Endothelial cell of umbilical vein (primary cell): ENCODE data around the gene GGT6. TPM values are rescaled to one million over a fixed set of nuclear protein-coding genes. Genes with fewer than 3 reads are reported as not detected.

Source experiments
- BruUV-seq: library from RNA; stranded (reverse); fragments of 400-500 nt; replicated peaks from 2 replicates; lab custom pipeline; 2021; lab: Mats Ljungman, UMichigan
- CTCF ChIA-PET: fragments of 300-600, 350-600 bp; sonication (Branson Sonifier 250); formaldehyde crosslinking; loops from one replicate; lab custom pipeline; 2021; ENCODE audit warnings: antibody characterized with exemption, inconsistent platforms; lab: Charles Lee
- POLR2A ChIA-PET: fragments of 300-600, 350-600 bp; sonication (Branson Sonifier 250); formaldehyde crosslinking; loops from one replicate; lab custom pipeline; 2021; ENCODE audit warnings: antibody characterized with exemption, inconsistent platforms; lab: Charles Lee
- DNase-seq: peaks from one replicate; pipeline ENCODE4 v3.0.0-alpha.2; 2011; ENCODE audit warnings: low read depth, low spot score
- FAIRE-seq: peaks from 2 replicates; lab custom pipeline; 2011; peaks lifted over from hg19 to GRCh38; lab: Jason Lieb, UNC
- H2AFZ ChIP-seq: 2 replicates; pipeline ENCODE4 v1.6.0; 2012; ENCODE audit warnings: low read depth, low read length, control low read depth, inconsistent platforms
- H3K27ac ChIP-seq: 2 replicates; pipeline ENCODE4 v1.5.1; 2011; ENCODE audit warnings: low read depth, mild to moderate bottlenecking, control low read depth, low read length, moderate library complexity; ENCODE audit not compliant: insufficient read depth
- H3K27me3 ChIP-seq, 2 experiments: 2 replicates each; pipeline versions ENCODE4 v1.6.0 to v1.6.1; 2011; ENCODE audit warnings: low read length in 2 of 2, mixed read lengths in 1 of 2; ENCODE audit not compliant: control insufficient read depth in 2 of 2, insufficient read depth in 2 of 2
- H3K36me3 ChIP-seq, 2 experiments: 2 replicates in 1 of 2; 3 replicates in 1 of 2; pipeline ENCODE4 v1.5.1; 2011; ENCODE audit warnings: low read length in 2 of 2, mild to moderate bottlenecking in 1 of 2, moderate library complexity in 1 of 2; ENCODE audit not compliant: control insufficient read depth in 2 of 2, insufficient read depth in 2 of 2; ENCODE audit errors: extremely low read depth in 1 of 2
- H3K4me1 ChIP-seq: 3 replicates; pipeline ENCODE4 v1.5.1; 2011; ENCODE audit warnings: mild to moderate bottlenecking, low read length; ENCODE audit not compliant: control insufficient read depth, insufficient read depth; ENCODE audit errors: extremely low read depth
- H3K4me2 ChIP-seq: 2 replicates; pipeline ENCODE4 v1.6.1; 2011; ENCODE audit warnings: low read length, control low read depth, mixed read lengths; ENCODE audit not compliant: insufficient read depth
- H3K4me3 ChIP-seq, 3 experiments: fragments of 200-600 bp in 1 of 3; sonication (generic), shearing (Covaris generic) in 1 of 3; replicated peaks in 1 of 3; 2 replicates each; pipeline ENCODE4 v1.5.1; 2011 to 2016; ENCODE audit warnings: control low read depth in 3 of 3, low read length in 3 of 3, mild to moderate bottlenecking in 2 of 3, inconsistent platforms in 1 of 3, low read depth in 1 of 3, moderate library complexity in 1 of 3; ENCODE audit not compliant: insufficient read depth in 1 of 3
- H3K79me2 ChIP-seq: 2 replicates; pipeline ENCODE4 v1.6.0; 2012; ENCODE audit warnings: low read length, inconsistent platforms; ENCODE audit not compliant: control insufficient read depth, insufficient read depth
- H3K9ac ChIP-seq: replicated peaks from 2 replicates; pipeline ENCODE3; 2011; ENCODE audit warnings: low read length, control low read depth; ENCODE audit not compliant: insufficient read depth; ENCODE audit errors: extremely low read depth
- H3K9me1 ChIP-seq: replicated peaks from 3 replicates; pipeline ENCODE4 v1.6.0; 2011; ENCODE audit warnings: mild to moderate bottlenecking, low read length; ENCODE audit not compliant: control insufficient read depth, insufficient read depth; ENCODE audit errors: extremely low read depth
- H3K9me3 ChIP-seq: replicated peaks from 2 replicates; pipeline ENCODE4 v1.5.1; 2012; ENCODE audit warnings: low read length, inconsistent platforms; ENCODE audit not compliant: control insufficient read depth, insufficient read depth
- H4K20me1 ChIP-seq: replicated peaks from 2 replicates; pipeline ENCODE3; 2011; ENCODE audit warnings: mild to moderate bottlenecking, low read length; ENCODE audit not compliant: control insufficient read depth, insufficient read depth; ENCODE audit errors: extremely low read depth
- EZH2 ChIP-seq: IDR thresholded peaks from 2 replicates; pipeline ENCODE4 v1.6.1; 2012; ENCODE audit warnings: borderline replicate concordance, low read depth, mild to moderate bottlenecking, moderate library complexity, low read length, inconsistent platforms; ENCODE audit not compliant: severe bottlenecking
- FOS ChIP-seq: IDR thresholded peaks from 2 replicates; pipeline ENCODE4 v1.6.1; 2011; ENCODE audit warnings: mild to moderate bottlenecking, low read length, moderate library complexity, borderline replicate concordance; ENCODE audit not compliant: insufficient read depth
- GATA2 ChIP-seq: IDR thresholded peaks from 2 replicates; pipeline ENCODE4 v1.7.0; 2011; ENCODE audit warnings: low read depth, mild to moderate bottlenecking, moderate library complexity, mixed read lengths, low read length; ENCODE audit not compliant: insufficient read length, insufficient read depth
- JUN ChIP-seq: IDR thresholded peaks from 2 replicates; pipeline ENCODE4 v1.6.1; 2011; ENCODE audit warnings: borderline replicate concordance, low read depth; ENCODE audit not compliant: insufficient read length, insufficient read depth
- MYC ChIP-seq: IDR thresholded peaks from one replicate; pipeline ENCODE4 v1.6.1; 2011; ENCODE audit warnings: mild to moderate bottlenecking, low read depth, low read length
- POLR2A ChIP-seq: IDR thresholded peaks from 2 replicates; pipeline ENCODE4 v1.6.1; 2012; ENCODE audit warnings: low read depth, mild to moderate bottlenecking, control low read depth, low read length
- POLR2AphosphoS5 ChIP-seq: IDR thresholded peaks from 2 replicates; pipeline ENCODE4 v1.6.1; 2012; ENCODE audit warnings: low read depth, mild to moderate bottlenecking, control low read depth, low read length, moderate library complexity; ENCODE audit not compliant: insufficient read depth
- dilution Hi-C: fragments of 300-500 bp; cut with MboI; formaldehyde crosslinking; loops from one replicate; pipeline ENCODE4 v1.15.0; 2019; ENCODE audit warnings: low sequenced_read_pairs; ENCODE audit not compliant: extremely low pct_ligation_motif_present
- intact Hi-C: fragments of 100-400 bp; cut with micrococcal nuclease; formaldehyde crosslinking; loops from one replicate; pipeline ENCODE4 v1.10.0; 2022
- polyA plus RNA-seq, 4 experiments: library from polyadenylated mRNA; depleted of rRNA in 3 of 4; stranded (reverse) in 3 of 4; unstranded in 1 of 4; fragments of >200 nt; gene quantifications; 2 replicates each; pipeline versions ENCODE4 v1.2.1 to v1.2.3, GENCODE V29; 2011 to 2012; ENCODE audit warnings: missing spikeins in 1 of 4
- total RNA-seq: library from RNA; stranded (reverse); gene quantifications from 2 replicates; pipeline ENCODE4 v1.2.3, GENCODE V29; 2021
- TF ChIP-seq, protein P1 (sequence below): IDR thresholded peaks from 2 replicates; pipeline ENCODE4 v1.6.1; 2011; ENCODE audit not compliant: insufficient read depth, insufficient read length
- TF ChIP-seq, protein P2 (sequence below), 2 donors: IDR thresholded peaks; 1 replicate in 1 of 2; 2 replicates in 1 of 2; pipeline ENCODE4 v1.5.1; 2011; ENCODE audit warnings: low read length in 2 of 2, mild to moderate bottlenecking in 2 of 2, moderate library complexity in 2 of 2, control low read depth in 1 of 2, inconsistent platforms in 1 of 2, low read depth in 1 of 2; ENCODE audit not compliant: insufficient read depth in 1 of 2; ENCODE audit errors: extremely low read depth in 1 of 2

The GGT6 gene
- total and polyA plus RNA-seq, 2 donors (not counting 3 experiments of a cell fraction or from before 2014, with no cell fraction given): not detected

DNA sequence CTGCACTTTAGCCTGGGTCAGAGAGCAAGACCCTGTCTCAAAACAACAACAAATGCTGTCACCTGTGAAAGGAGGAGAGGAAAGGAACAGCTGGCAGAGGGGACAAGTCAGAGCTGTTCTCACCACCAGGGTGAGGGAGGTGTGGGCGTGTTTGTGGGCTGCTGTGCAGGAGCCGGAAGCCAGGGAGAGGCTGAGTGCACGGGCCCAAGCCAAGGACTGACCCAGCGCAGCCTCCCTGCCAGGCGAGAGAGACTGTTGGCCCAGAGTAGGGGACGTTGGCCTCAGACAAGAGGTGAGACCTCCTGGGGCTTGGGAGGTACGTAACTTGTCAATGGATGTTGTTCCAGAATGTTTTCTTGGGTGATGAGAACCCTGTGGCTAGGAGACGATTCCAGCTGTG lies 51.0 kb downstream of the GGT6 start:
- FAIRE-seq (peak; percentile 47), DNase-seq (no peak)
- no peak overlapping the region for H3K4me3 ChIP-seq
- H3K4me2 ChIP-seq: no peak overlapping the region
- peaks cover 0 to 19% of the 10 kb centered on the region in 2 experiments for H3K36me3 ChIP-seq
- H3K9me3 ChIP-seq: no peaks in the 10 kb centered on the region
- H3K9me1 ChIP-seq: no peaks in the 10 kb centered on the region
- POLR2A ChIA-PET: no interaction called here
- H3K79me2 ChIP-seq: peaks cover 8% of the 10 kb centered on the region
- H3K27ac ChIP-seq: no peak overlapping the region
- no peaks in the 10 kb centered on the region for H3K27me3 ChIP-seq
- TF ChIP-seq POLR2AphosphoS5 (no peak), JUN (no peak)
- no peaks in the 10 kb centered on the region for H4K20me1 ChIP-seq
- CTCF ChIA-PET: interaction anchor here (1.3 kb wide), 1 partner anchor 13 kb away, joined by 4 read pairs; no protein-coding TSS in a partner anchor
- dilution Hi-C loops: no loop called here
- intact Hi-C loops: no loop called here
- peaks cover 25% of the 10 kb centered on the region for H3K4me1 ChIP-seq
- BruUV-seq: no TSS peak
- H2AFZ ChIP-seq: no peak overlapping the region
- no peak overlapping the region for H3K9ac ChIP-seq

DNA sequence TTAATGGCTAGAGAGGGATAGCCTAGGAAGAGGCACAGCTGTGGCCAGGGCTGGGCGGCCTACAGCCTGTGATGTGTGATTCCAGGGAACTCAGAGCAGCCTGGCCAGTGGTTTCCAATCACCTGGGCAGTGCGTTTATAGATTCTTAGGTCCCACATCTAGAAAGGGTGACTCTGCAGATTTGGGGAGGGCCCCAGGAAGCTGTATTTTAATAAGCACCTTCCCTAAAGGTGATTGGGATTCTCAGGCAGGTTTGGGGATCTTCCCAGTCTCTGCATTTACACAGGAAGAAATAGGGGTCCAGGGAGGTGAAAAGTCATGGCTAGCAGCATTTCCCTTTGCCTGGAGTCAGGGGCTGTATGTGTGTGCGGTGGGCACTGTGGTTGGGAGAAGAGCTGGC lies 52.2 kb downstream of the GGT6 start:
- H3K27ac ChIP-seq: no peak overlapping the region
- TF ChIP-seq EZH2 (no peak), POLR2AphosphoS5 (no peak), MYC (no peak), FOS (no peak), POLR2A (no peak), GATA2 (no peak), JUN (no peak)
- TF ChIP-seq, protein P1, sequence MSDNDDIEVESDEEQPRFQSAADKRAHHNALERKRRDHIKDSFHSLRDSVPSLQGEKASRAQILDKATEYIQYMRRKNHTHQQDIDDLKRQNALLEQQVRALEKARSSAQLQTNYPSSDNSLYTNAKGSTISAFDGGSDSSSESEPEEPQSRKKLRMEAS: no peak
- TF ChIP-seq, protein P2, sequence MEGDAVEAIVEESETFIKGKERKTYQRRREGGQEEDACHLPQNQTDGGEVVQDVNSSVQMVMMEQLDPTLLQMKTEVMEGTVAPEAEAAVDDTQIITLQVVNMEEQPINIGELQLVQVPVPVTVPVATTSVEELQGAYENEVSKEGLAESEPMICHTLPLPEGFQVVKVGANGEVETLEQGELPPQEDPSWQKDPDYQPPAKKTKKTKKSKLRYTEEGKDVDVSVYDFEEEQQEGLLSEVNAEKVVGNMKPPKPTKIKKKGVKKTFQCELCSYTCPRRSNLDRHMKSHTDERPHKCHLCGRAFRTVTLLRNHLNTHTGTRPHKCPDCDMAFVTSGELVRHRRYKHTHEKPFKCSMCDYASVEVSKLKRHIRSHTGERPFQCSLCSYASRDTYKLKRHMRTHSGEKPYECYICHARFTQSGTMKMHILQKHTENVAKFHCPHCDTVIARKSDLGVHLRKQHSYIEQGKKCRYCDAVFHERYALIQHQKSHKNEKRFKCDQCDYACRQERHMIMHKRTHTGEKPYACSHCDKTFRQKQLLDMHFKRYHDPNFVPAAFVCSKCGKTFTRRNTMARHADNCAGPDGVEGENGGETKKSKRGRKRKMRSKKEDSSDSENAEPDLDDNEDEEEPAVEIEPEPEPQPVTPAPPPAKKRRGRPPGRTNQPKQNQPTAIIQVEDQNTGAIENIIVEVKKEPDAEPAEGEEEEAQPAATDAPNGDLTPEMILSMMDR (IDR thresholded peaks at IDR 0.05; ENCODE audit: extremely low read depth in 1 of 2, insufficient read depth in 1 of 2, low read depth in 1 of 2, low read length in 2 of 2): no peak
- H3K79me2 ChIP-seq: peaks cover 8% of the 10 kb centered on the region
- DNase-seq: no peak
- peaks cover 0 to 14% of the 10 kb centered on the region in 2 experiments for H3K36me3 ChIP-seq
- no peak overlapping the region for H2AFZ ChIP-seq
- H3K27me3 ChIP-seq: no peaks in the 10 kb centered on the region
- no peaks in the 10 kb centered on the region for H3K9me3 ChIP-seq
- no TSS peak for BruUV-seq
- dilution Hi-C loops (no loop called here), intact Hi-C loops (no loop called here)
- H3K4me1 ChIP-seq: peaks cover 30% of the 10 kb centered on the region
- ChIA-PET POLR2A (no interaction called here), CTCF (no interaction called here)
- no peaks in the 10 kb centered on the region for H3K9me1 ChIP-seq
- no peaks in the 10 kb centered on the region for H4K20me1 ChIP-seq
- no peak overlapping the region for H3K4me3 ChIP-seq
- no peak overlapping the region for H3K4me2 ChIP-seq
- H3K9ac ChIP-seq: no peak overlapping the region
- no peak for FAIRE-seq
